Endothelial cell of umbilical vein (primary cell): Measurements from ENCODE around the gene A1BG. TPM values are rescaled to one million over a fixed set of nuclear protein-coding genes. Genes with fewer than 3 reads are reported as not detected.
A peak's percentile ranks its signal among the peaks of the same experiment; 100 is the strongest.

Experiments used
- BruUV-seq: library from RNA; stranded (reverse); fragments of 400-500 nt; replicated peaks from 2 replicates; lab custom pipeline; 2021; lab: Mats Ljungman, UMichigan
- CTCF ChIA-PET: fragments of 300-600, 350-600 bp; sonication (Branson Sonifier 250); formaldehyde crosslinking; loops from one replicate; lab custom pipeline; 2021; ENCODE audit warnings: antibody characterized with exemption, inconsistent platforms; lab: Charles Lee
- POLR2A ChIA-PET: fragments of 300-600, 350-600 bp; sonication (Branson Sonifier 250); formaldehyde crosslinking; loops from one replicate; lab custom pipeline; 2021; ENCODE audit warnings: antibody characterized with exemption, inconsistent platforms; lab: Charles Lee
- DNase-seq: peaks from one replicate; pipeline ENCODE4 v3.0.0-alpha.2; 2011; ENCODE audit warnings: low read depth, low spot score
- FAIRE-seq: peaks from 2 replicates; lab custom pipeline; 2011; peaks lifted over from hg19 to GRCh38; lab: Jason Lieb, UNC
- H2AFZ ChIP-seq: 2 replicates; pipeline ENCODE4 v1.6.0; 2012; ENCODE audit warnings: low read depth, low read length, control low read depth, inconsistent platforms
- H3K27ac ChIP-seq: 2 replicates; pipeline ENCODE4 v1.5.1; 2011; ENCODE audit warnings: low read depth, mild to moderate bottlenecking, control low read depth, low read length, moderate library complexity; ENCODE audit not compliant: insufficient read depth
- H3K27me3 ChIP-seq, 2 experiments: 2 replicates each; pipeline versions ENCODE4 v1.6.0 to v1.6.1; 2011; ENCODE audit warnings: low read length in 2 of 2, mixed read lengths in 1 of 2; ENCODE audit not compliant: control insufficient read depth in 2 of 2, insufficient read depth in 2 of 2
- H3K36me3 ChIP-seq, 2 experiments: 2 replicates in 1 of 2; 3 replicates in 1 of 2; pipeline ENCODE4 v1.5.1; 2011; ENCODE audit warnings: low read length in 2 of 2, mild to moderate bottlenecking in 1 of 2, moderate library complexity in 1 of 2; ENCODE audit not compliant: control insufficient read depth in 2 of 2, insufficient read depth in 2 of 2; ENCODE audit errors: extremely low read depth in 1 of 2
- H3K4me1 ChIP-seq: 3 replicates; pipeline ENCODE4 v1.5.1; 2011; ENCODE audit warnings: mild to moderate bottlenecking, low read length; ENCODE audit not compliant: control insufficient read depth, insufficient read depth; ENCODE audit errors: extremely low read depth
- H3K4me2 ChIP-seq: 2 replicates; pipeline ENCODE4 v1.6.1; 2011; ENCODE audit warnings: low read length, control low read depth, mixed read lengths; ENCODE audit not compliant: insufficient read depth
- H3K4me3 ChIP-seq, 3 experiments: fragments of 200-600 bp in 1 of 3; sonication (generic), shearing (Covaris generic) in 1 of 3; replicated peaks in 1 of 3; 2 replicates each; pipeline ENCODE4 v1.5.1; 2011 to 2016; ENCODE audit warnings: control low read depth in 3 of 3, low read length in 3 of 3, mild to moderate bottlenecking in 2 of 3, inconsistent platforms in 1 of 3, low read depth in 1 of 3, moderate library complexity in 1 of 3; ENCODE audit not compliant: insufficient read depth in 1 of 3
- H3K79me2 ChIP-seq: 2 replicates; pipeline ENCODE4 v1.6.0; 2012; ENCODE audit warnings: low read length, inconsistent platforms; ENCODE audit not compliant: control insufficient read depth, insufficient read depth
- H3K9ac ChIP-seq: replicated peaks from 2 replicates; pipeline ENCODE3; 2011; ENCODE audit warnings: low read length, control low read depth; ENCODE audit not compliant: insufficient read depth; ENCODE audit errors: extremely low read depth
- H3K9me1 ChIP-seq: replicated peaks from 3 replicates; pipeline ENCODE4 v1.6.0; 2011; ENCODE audit warnings: mild to moderate bottlenecking, low read length; ENCODE audit not compliant: control insufficient read depth, insufficient read depth; ENCODE audit errors: extremely low read depth
- H3K9me3 ChIP-seq: replicated peaks from 2 replicates; pipeline ENCODE4 v1.5.1; 2012; ENCODE audit warnings: low read length, inconsistent platforms; ENCODE audit not compliant: control insufficient read depth, insufficient read depth
- H4K20me1 ChIP-seq: replicated peaks from 2 replicates; pipeline ENCODE3; 2011; ENCODE audit warnings: mild to moderate bottlenecking, low read length; ENCODE audit not compliant: control insufficient read depth, insufficient read depth; ENCODE audit errors: extremely low read depth
- EZH2 ChIP-seq: IDR thresholded peaks from 2 replicates; pipeline ENCODE4 v1.6.1; 2012; ENCODE audit warnings: borderline replicate concordance, low read depth, mild to moderate bottlenecking, moderate library complexity, low read length, inconsistent platforms; ENCODE audit not compliant: severe bottlenecking
- FOS ChIP-seq: IDR thresholded peaks from 2 replicates; pipeline ENCODE4 v1.6.1; 2011; ENCODE audit warnings: mild to moderate bottlenecking, low read length, moderate library complexity, borderline replicate concordance; ENCODE audit not compliant: insufficient read depth
- GATA2 ChIP-seq: IDR thresholded peaks from 2 replicates; pipeline ENCODE4 v1.7.0; 2011; ENCODE audit warnings: low read depth, mild to moderate bottlenecking, moderate library complexity, mixed read lengths, low read length; ENCODE audit not compliant: insufficient read length, insufficient read depth
- JUN ChIP-seq: IDR thresholded peaks from 2 replicates; pipeline ENCODE4 v1.6.1; 2011; ENCODE audit warnings: borderline replicate concordance, low read depth; ENCODE audit not compliant: insufficient read length, insufficient read depth
- MYC ChIP-seq: IDR thresholded peaks from one replicate; pipeline ENCODE4 v1.6.1; 2011; ENCODE audit warnings: mild to moderate bottlenecking, low read depth, low read length
- POLR2A ChIP-seq: IDR thresholded peaks from 2 replicates; pipeline ENCODE4 v1.6.1; 2012; ENCODE audit warnings: low read depth, mild to moderate bottlenecking, control low read depth, low read length
- POLR2AphosphoS5 ChIP-seq: IDR thresholded peaks from 2 replicates; pipeline ENCODE4 v1.6.1; 2012; ENCODE audit warnings: low read depth, mild to moderate bottlenecking, control low read depth, low read length, moderate library complexity; ENCODE audit not compliant: insufficient read depth
- dilution Hi-C: fragments of 300-500 bp; cut with MboI; formaldehyde crosslinking; loops from one replicate; pipeline ENCODE4 v1.15.0; 2019; ENCODE audit warnings: low sequenced_read_pairs; ENCODE audit not compliant: extremely low pct_ligation_motif_present
- intact Hi-C: fragments of 100-400 bp; cut with micrococcal nuclease; formaldehyde crosslinking; loops from one replicate; pipeline ENCODE4 v1.10.0; 2022
- polyA plus RNA-seq, 4 experiments: library from polyadenylated mRNA; depleted of rRNA in 3 of 4; stranded (reverse) in 3 of 4; unstranded in 1 of 4; fragments of >200 nt; gene quantifications; 2 replicates each; pipeline versions ENCODE4 v1.2.1 to v1.2.3, GENCODE V29; 2011 to 2012; ENCODE audit warnings: missing spikeins in 1 of 4
- total RNA-seq: library from RNA; stranded (reverse); gene quantifications from 2 replicates; pipeline ENCODE4 v1.2.3, GENCODE V29; 2021
- TF ChIP-seq, protein P1 (sequence below): IDR thresholded peaks from 2 replicates; pipeline ENCODE4 v1.6.1; 2011; ENCODE audit not compliant: insufficient read depth, insufficient read length
- TF ChIP-seq, protein P2 (sequence below), 2 donors: IDR thresholded peaks; 1 replicate in 1 of 2; 2 replicates in 1 of 2; pipeline ENCODE4 v1.5.1; 2011; ENCODE audit warnings: low read length in 2 of 2, mild to moderate bottlenecking in 2 of 2, moderate library complexity in 2 of 2, control low read depth in 1 of 2, inconsistent platforms in 1 of 2, low read depth in 1 of 2; ENCODE audit not compliant: insufficient read depth in 1 of 2; ENCODE audit errors: extremely low read depth in 1 of 2

The A1BG gene
- total and polyA plus RNA-seq, 2 donors (not counting 3 experiments of a cell fraction or from before 2014, with no cell fraction given), result 2.3 to 3.7 TPM

DNA sequence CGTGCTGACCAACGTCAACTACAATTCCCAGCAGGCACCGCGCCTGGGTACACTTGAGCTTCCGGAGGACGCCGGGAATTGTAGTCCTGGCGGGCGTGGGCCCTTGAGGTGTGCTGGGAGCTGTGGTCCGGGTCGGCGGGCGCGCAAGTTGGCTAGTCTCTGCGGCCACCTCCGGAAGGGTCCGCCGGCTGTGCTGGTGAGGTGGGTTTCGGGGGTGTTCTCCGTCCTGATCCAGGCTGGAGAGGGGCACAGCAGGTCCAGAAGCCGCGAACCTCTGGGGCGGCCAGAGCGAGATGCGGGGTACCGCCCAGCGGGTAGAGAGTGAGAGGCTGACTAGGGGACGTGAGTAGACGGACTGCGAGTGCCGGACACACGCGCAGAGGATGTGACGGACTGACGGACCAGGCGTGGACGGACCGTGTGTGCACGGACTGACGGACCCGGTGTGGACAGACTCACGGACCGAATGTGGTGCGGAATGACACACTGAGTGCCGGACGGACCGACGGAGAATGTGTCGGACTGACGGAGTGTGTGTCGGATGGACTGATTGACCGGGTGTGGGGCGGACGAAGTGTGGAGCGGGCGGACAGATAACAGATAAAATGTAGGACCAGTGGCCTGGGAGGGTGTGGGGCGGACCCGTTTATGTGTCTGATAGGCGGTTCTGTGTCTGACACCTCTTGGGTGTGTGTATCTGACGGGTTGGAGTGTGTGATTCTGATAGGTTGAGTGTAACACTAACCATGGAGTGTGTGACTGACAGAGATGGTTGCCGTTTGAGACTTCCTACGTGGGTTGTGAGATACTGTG, 26.2 kb downstream of the A1BG start, which contains the start of gene ZSCAN22:
ZSCAN22 (plus strand) TSS at position 81 of the 813 bp plus-strand sequence. CDS start 7,809 bp downstream, outside the sequence.
- Histone ChIP-seq H3K4me3 (peak within 1 kb of the TSS; percentile 3 to 63 (median 56)), H3K9me1 (no peaks in the 10 kb centered on the region), H3K4me1 (peaks cover 12% of the 10 kb centered on the region), H3K27ac (peak within 1 kb of the TSS; percentile 1), H3K9me3 (no peaks in the 10 kb centered on the region), H4K20me1 (no peaks in the 10 kb centered on the region), H3K36me3 (no peaks in the 10 kb centered on the region), H2AFZ (peak within 1 kb of the TSS; percentile 67), H3K79me2 (peaks cover 18% of the 10 kb centered on the region), H3K4me2 (peak within 1 kb of the TSS; percentile 74), H3K9ac (peak within 1 kb of the TSS; percentile 53), H3K27me3 (no peaks in the 10 kb centered on the region)
- ChIA-PET POLR2A (interaction anchor here (0.6 kb wide), 1 partner anchor 17 kb away, joined by 5 read pairs; no protein-coding TSS in a partner anchor), CTCF (interaction anchor here (0.7 to 1.4 kb wide), 5 partner anchors 9 to 109 kb away, joined by 3 to 5 read pairs (median 3); partner anchors contain the start of genes ZNF497 and ZNF544)
- DNase-seq (peak; percentile 96), FAIRE-seq (peak; percentile 99)
- TSS peak; percentile 44 for BruUV-seq
- intact Hi-C loops, result loop anchor here (1.0 to 2.0 kb wide), 9 partner anchors 22 to 192 kb away; partner anchors contain the start of genes ERVK3-1, ZBTB45, ZNF132 and ZNF497
- dilution Hi-C loops, result no loop called here
- TF ChIP-seq JUN (no peak), EZH2 (no peak), MYC (peak; percentile 98), POLR2AphosphoS5 (peak; percentile 64), FOS (no peak), POLR2A (peak; percentile 76), GATA2 (no peak)
- TF ChIP-seq, protein P1, sequence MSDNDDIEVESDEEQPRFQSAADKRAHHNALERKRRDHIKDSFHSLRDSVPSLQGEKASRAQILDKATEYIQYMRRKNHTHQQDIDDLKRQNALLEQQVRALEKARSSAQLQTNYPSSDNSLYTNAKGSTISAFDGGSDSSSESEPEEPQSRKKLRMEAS, result peak; percentile 50
- TF ChIP-seq, protein P2, sequence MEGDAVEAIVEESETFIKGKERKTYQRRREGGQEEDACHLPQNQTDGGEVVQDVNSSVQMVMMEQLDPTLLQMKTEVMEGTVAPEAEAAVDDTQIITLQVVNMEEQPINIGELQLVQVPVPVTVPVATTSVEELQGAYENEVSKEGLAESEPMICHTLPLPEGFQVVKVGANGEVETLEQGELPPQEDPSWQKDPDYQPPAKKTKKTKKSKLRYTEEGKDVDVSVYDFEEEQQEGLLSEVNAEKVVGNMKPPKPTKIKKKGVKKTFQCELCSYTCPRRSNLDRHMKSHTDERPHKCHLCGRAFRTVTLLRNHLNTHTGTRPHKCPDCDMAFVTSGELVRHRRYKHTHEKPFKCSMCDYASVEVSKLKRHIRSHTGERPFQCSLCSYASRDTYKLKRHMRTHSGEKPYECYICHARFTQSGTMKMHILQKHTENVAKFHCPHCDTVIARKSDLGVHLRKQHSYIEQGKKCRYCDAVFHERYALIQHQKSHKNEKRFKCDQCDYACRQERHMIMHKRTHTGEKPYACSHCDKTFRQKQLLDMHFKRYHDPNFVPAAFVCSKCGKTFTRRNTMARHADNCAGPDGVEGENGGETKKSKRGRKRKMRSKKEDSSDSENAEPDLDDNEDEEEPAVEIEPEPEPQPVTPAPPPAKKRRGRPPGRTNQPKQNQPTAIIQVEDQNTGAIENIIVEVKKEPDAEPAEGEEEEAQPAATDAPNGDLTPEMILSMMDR (IDR thresholded peaks at IDR 0.05; ENCODE audit: extremely low read depth in 1 of 2, insufficient read depth in 1 of 2, low read depth in 1 of 2, low read length in 2 of 2), result no peak
